ENCODE results near the gene R3HCC1L. TPM values are rescaled to one million over a fixed set of nuclear protein-coding genes. Genes with fewer than 3 reads are reported as not detected.

Gene R3HCC1L
- total and polyA plus RNA-seq, 2 of the 4 experiments (the other 2 are of a cell fraction) = 8.3 to 14.7 TPM

DNA sequence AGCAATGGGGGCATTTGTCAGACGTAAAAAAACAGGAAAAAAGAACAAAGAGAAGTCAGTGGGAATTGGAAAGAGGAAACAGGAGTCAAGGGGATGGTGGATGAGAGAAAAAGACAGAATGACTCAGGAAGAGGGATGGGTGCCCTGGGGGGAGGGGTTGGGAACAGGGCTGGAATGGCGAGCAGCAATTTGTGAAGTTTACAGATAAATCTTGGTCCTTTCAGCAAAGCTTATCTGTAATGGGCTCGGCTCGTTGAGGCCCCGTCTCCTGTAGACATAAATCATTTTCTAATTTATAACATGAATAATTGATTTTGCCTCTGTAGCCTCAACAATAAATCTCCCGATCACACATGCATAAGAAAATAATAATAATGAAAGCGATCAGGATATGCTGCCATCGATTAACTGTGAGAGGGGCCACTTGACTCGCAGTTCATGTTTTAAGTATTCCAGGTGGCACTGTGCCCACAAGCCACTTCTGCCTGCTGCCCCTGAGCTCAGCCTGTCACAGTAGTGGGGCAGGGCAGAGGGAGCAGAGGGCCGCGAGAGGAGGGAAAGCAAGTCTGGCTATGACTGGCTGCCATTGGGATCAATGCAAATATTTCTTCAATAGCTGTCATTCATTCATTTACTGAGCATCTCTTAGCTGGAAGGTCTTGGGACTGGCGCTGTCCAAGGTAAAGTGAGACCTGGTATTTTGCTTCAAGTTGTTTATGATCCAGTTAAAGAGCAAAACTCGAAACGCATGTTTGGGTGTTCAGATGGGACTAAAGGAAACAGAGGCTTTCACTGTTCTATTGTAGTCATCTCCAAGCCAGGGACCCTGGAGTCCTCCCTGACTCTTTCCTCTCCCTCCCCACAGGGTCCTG lies 47.4 kb upstream of the R3HCC1L start:
- ATAC-seq (ENCODE audit: low read depth) = no peak
- WGBS, 2 experiments (ENCODE audit: extremely low coverage in 2 of 2, insufficient read length in 1 of 2) = 38% methylated on average over 4 of the region's 14 CpGs; no CpG with 5 or more reads in 1 of the 2 experiments
- dilution Hi-C loops (cut with HindIII; ENCODE audit: low sequenced_read_pairs, unreplicated experiment) = no loop called here

More for the DNA sequence above, 47.4 kb upstream of the R3HCC1L start:
- Histone ChIP-seq H2BK20ac (ENCODE audit: low read depth, low read length) (no peak overlapping the region), H3K27me3 (ENCODE audit: control insufficient read depth, insufficient read depth, low read length) (no peaks in the 10 kb centered on the region), H3K9me3 (ENCODE audit: control insufficient read depth, insufficient read depth, low read length) (no peaks in the 10 kb centered on the region), H2BK15ac (ENCODE audit: low read depth, low read length) (no peak overlapping the region), H3K36me3 (ENCODE audit: control insufficient read depth, insufficient read depth, low read length) (no peaks in the 10 kb centered on the region), H3K23ac (ENCODE audit: low read depth, low read length) (no peak overlapping the region), H3K4me2 (ENCODE audit: low read depth, low read length) (no peak overlapping the region), H2AFZ (replicated peaks; ENCODE audit: low read length, poor library complexity) (no peak overlapping the region), H2BK120ac (ENCODE audit: low read depth, low read length) (no peak overlapping the region), H3K14ac (replicated peaks; ENCODE audit: low read depth, low read length) (no peak overlapping the region), H3K4ac (ENCODE audit: low read depth, low read length) (no peak overlapping the region), H3K9ac (ENCODE audit: low read depth, low read length) (no peak overlapping the region), H2AK5ac (ENCODE audit: low read depth, low read length) (no peak overlapping the region), H2BK5ac (ENCODE audit: low read depth, low read length, poor library complexity, severe bottlenecking) (no peak overlapping the region), H4K91ac (ENCODE audit: insufficient read depth, low read depth, low read length) (no peak overlapping the region), H3K4me3 (ENCODE audit: insufficient read depth, low read depth, low read length) (no peak overlapping the region), H3K4me1 (ENCODE audit: control insufficient read depth, insufficient read depth, low read length) (no peaks in the 10 kb centered on the region), H3K56ac (ENCODE audit: extremely low read depth, insufficient read depth, low read length) (no peak overlapping the region), H3K9me1 (ENCODE audit: insufficient read depth, low read length) (no peaks in the 10 kb centered on the region), H4K5ac (ENCODE audit: low read depth, low read length) (no peak overlapping the region), H3K27ac (ENCODE audit: insufficient read depth, low read length) (no peak overlapping the region), H3K79me1 (ENCODE audit: low read depth in 1 of 2, low read length in 2 of 2) (no peaks in the 10 kb centered on the region), H4K8ac (ENCODE audit: low read depth in 2 of 2, low read length in 2 of 2) (no peak overlapping the region), H3K18ac (ENCODE audit: low read depth, low read length) (no peak overlapping the region), H4K20me1 (ENCODE audit: insufficient read depth, low read length) (no peaks in the 10 kb centered on the region), H2AK9ac (replicated peaks; ENCODE audit: low read depth, low read length, poor library complexity) (no peak overlapping the region)
- in situ Hi-C loops (cut with MboI; ENCODE audit: low sequenced_read_pairs) (no loop called here), intact Hi-C loops (cut with micrococcal nuclease) (no loop called here)
- ChIA-PET CTCF (no interaction called here), POLR2A (ENCODE audit: unreplicated experiment) (no interaction called here)
- no TSS peak for BruUV-seq (replicated peaks)
- TF ChIP-seq NFE2L2 (IDR thresholded peaks at IDR 0.05; ENCODE audit: low read depth, low read length) = no peak
- no peak for TF ChIP-seq RCOR1 (IDR thresholded peaks at IDR 0.05; ENCODE audit: insufficient replicate concordance, low read length)
- TF ChIP-seq MXI1 (IDR thresholded peaks at IDR 0.05; ENCODE audit: borderline replicate concordance, low read depth, low read length) = no peak
- no peak for TF ChIP-seq CTCF (conservative IDR thresholded peaks at IDR 0.05; ENCODE audit: low read depth, low read length)
- TF ChIP-seq CHD1 (IDR thresholded peaks at IDR 0.05; ENCODE audit: low read depth, low read length) = no peak
- no peak for TF ChIP-seq BHLHE40 (IDR thresholded peaks at IDR 0.05; ENCODE audit: low read depth, low read length)
- no peak for TF ChIP-seq ELK1 (IDR thresholded peaks at IDR 0.05; ENCODE audit: borderline replicate concordance, low read depth, low read length)
- no peak for TF ChIP-seq MAFK (IDR thresholded peaks at IDR 0.05; ENCODE audit: low read depth, low read length)
- no peak for TF ChIP-seq POLR2A (IDR thresholded peaks at IDR 0.05; ENCODE audit: low read depth, low read length)
- TF ChIP-seq MAZ (IDR thresholded peaks at IDR 0.05; ENCODE audit: borderline replicate concordance, low read depth, low read length) = no peak
- TF ChIP-seq FOS (IDR thresholded peaks at IDR 0.05; ENCODE audit: low read depth, low read length) = no peak
- no peak for TF ChIP-seq SMC3 (IDR thresholded peaks at IDR 0.05; ENCODE audit: low read depth, low read length)
- no peak for TF ChIP-seq RFX5 (IDR thresholded peaks at IDR 0.05; ENCODE audit: low read depth, low read length)
- no peak for TF ChIP-seq RAD21 (IDR thresholded peaks at IDR 0.05; ENCODE audit: low read length)
- DNase-seq = peak; percentile 5
